GM10266 (cell line): Measurements from ENCODE around the gene STIM2.

ENCODE experiments used
- DNase-seq: peaks from one replicate; pipeline ENCODE4 v3.0.0; 2012; ENCODE audit errors: extremely low spot score
- TF ChIP-seq, protein P1 (sequence below): IDR thresholded peaks from 2 replicates; pipeline ENCODE4 v1.5.1; 2012; ENCODE audit warnings: mild to moderate bottlenecking, low read depth; ENCODE audit not compliant: control insufficient read depth, insufficient read depth; ENCODE audit errors: missing control alignments

The STIM2 gene

GRCh38 chr4:26930964-26931363 lies 70.3 kb downstream of the STIM2 start:
- TF ChIP-seq, protein P1, sequence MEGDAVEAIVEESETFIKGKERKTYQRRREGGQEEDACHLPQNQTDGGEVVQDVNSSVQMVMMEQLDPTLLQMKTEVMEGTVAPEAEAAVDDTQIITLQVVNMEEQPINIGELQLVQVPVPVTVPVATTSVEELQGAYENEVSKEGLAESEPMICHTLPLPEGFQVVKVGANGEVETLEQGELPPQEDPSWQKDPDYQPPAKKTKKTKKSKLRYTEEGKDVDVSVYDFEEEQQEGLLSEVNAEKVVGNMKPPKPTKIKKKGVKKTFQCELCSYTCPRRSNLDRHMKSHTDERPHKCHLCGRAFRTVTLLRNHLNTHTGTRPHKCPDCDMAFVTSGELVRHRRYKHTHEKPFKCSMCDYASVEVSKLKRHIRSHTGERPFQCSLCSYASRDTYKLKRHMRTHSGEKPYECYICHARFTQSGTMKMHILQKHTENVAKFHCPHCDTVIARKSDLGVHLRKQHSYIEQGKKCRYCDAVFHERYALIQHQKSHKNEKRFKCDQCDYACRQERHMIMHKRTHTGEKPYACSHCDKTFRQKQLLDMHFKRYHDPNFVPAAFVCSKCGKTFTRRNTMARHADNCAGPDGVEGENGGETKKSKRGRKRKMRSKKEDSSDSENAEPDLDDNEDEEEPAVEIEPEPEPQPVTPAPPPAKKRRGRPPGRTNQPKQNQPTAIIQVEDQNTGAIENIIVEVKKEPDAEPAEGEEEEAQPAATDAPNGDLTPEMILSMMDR, result no peak

GRCh38 chr4:26931451-26931850 lies 70.8 kb downstream of the STIM2 start:
- DNase-seq, result no peak
- TF ChIP-seq, protein P1, result no peak

More at GRCh38 chr4:26930964-26931363, 70.3 kb downstream of the STIM2 start:
- DNase-seq, result no peak

DNA sequence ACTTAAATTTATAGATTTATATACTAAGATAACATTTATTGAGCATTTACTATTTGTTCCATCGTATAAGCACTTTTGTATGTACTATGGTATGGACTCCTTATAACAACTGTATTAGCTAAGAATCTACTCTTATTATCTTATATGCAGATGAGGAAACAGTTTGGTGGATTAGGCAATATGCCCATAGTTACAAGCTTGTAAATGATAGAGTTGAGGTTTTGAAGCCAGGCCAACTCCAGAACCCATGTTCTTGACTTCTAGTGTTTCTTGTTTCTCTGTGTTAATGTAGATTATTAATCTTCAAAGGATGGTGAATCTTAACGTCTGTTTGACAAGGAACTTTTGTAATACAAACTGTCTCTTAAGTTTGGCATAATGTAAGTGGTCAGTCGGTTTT lies 71.3 kb downstream of the STIM2 start:
- TF ChIP-seq, protein P1, result no peak
- no peak for DNase-seq

- TF ChIP-seq, protein P1, result no peak
- no peak for DNase-seq
Observed at GRCh38 chr4:26935397-26935796, 74.8 kb downstream of the STIM2 start.

- no peak for DNase-seq
- TF ChIP-seq, protein P1, result no peak
Observed at GRCh38 chr4:26936284-26937065, 75.8 kb downstream of the STIM2 start.

DNA sequence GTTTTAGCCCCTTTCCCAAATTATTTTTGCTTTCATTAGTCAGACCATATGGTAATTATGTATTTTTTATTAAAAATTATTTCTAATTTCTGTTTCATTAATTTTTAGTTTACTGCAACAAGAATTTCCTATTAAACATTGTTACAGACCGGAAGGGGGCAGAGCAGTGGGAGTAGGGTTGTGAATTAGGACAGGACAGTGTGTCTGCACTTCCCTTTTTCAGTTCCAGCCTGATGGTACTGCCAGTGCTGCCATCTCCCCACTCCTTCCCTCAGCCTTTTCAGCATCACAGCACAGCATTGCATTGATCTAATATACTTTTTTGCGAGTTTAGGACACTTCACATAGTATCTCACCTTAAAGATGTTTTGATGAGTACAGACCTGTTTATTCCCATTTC lies 76.5 kb downstream of the STIM2 start:
- TF ChIP-seq, protein P1, result no peak
- DNase-seq, result no peak

- no peak for DNase-seq
- TF ChIP-seq, protein P1, result no peak
Observed at GRCh38 chr4:26937567-26937966, 76.9 kb downstream of the STIM2 start.
